RPMI7951 (cell line): ENCODE data around the gene CLDN3. TPM values are rescaled to one million over a fixed set of nuclear protein-coding genes. Genes with fewer than 3 reads are reported as not detected.
A peak's percentile ranks its signal among the peaks of the same experiment; 100 is the strongest.
"Not testable (repeated sequence)": the region's sequence is repeated elsewhere in the genome, so short reads cannot be mapped to it uniquely, and the experiment has no call there.

Experiments
- DNase-seq: peaks from one replicate; pipeline ENCODE4 v3.0.0-alpha.2; 2012; ENCODE audit warnings: low read depth
- total RNA-seq: library from RNA; depleted of rRNA; stranded (reverse); fragments of >200 nt; shearing (Covaris generic); gene quantifications from 2 replicates; pipeline ENCODE4 v1.2.3, GENCODE V29; 2014; rRNA removed

The CLDN3 gene
- total RNA-seq, 1 experiment from 2014 or later, result not detected

GRCh38 chr7:73736885-73737284, 33.2 kb downstream of the CLDN3 start:
- DNase-seq, result no peak

- no peak for DNase-seq
These were observed 34.6 kb downstream of the CLDN3 start for GRCh38 chr7:73735528-73735905.

GRCh38 chr7:73734619-73735527, 35.2 kb downstream of the CLDN3 start:
- peak; percentile 93 for DNase-seq

GRCh38 chr7:73732397-73732796, 37.7 kb downstream of the CLDN3 start:
- DNase-seq, result no peak

- no peak for DNase-seq
These were observed 39.6 kb downstream of the CLDN3 start for GRCh38 chr7:73730485-73730884.

- no peak for DNase-seq
These were observed 41.5 kb downstream of the CLDN3 start for GRCh38 chr7:73728551-73728950.

GRCh38 chr7:73727952-73728351, 42.1 kb downstream of the CLDN3 start:
- no peak for DNase-seq

GRCh38 chr7:73726083-73726466, 44.0 kb downstream of the CLDN3 start:
- no peak for DNase-seq

GRCh38 chr7:73723813-73724212, 46.3 kb downstream of the CLDN3 start:
- DNase-seq, result no peak

GRCh38 chr7:73722785-73723184, 47.3 kb downstream of the CLDN3 start:
- DNase-seq, result no peak

- DNase-seq, result not testable (repeated sequence)
These were observed 47.9 kb downstream of the CLDN3 start for GRCh38 chr7:73722182-73722581.

GRCh38 chr7:73721377-73721817, 48.7 kb downstream of the CLDN3 start:
- peak; percentile 82 for DNase-seq

GRCh38 chr7:73720443-73720842, 49.6 kb downstream of the CLDN3 start:
- not testable (repeated sequence) for DNase-seq

- DNase-seq, result no peak
These were observed 50.3 kb downstream of the CLDN3 start for GRCh38 chr7:73719806-73720169.

Other genes starting within 250 kb of the CLDN3 start
- 54.2 and 60.4 TPM in 2 replicates for gene BAZ1B, start 248.0 kb downstream of the CLDN3 start, total RNA-seq
- 32.8 and 33.1 TPM in 2 replicates for gene BCL7B, start 212.6 kb downstream of the CLDN3 start, total RNA-seq
- 78.9 and 88.3 TPM in 2 replicates for gene TBL2, start 191.7 kb downstream of the CLDN3 start, total RNA-seq
- not detected in 2 replicates for gene MLXIPL, start 145.7 kb downstream of the CLDN3 start, total RNA-seq
- gene VPS37D, start 102.4 kb downstream of the CLDN3 start, total RNA-seq, result 2.0 and 2.1 TPM in 2 replicates
- 2.3 and 2.5 TPM in 2 replicates for gene DNAJC30, start 86.8 kb downstream of the CLDN3 start, total RNA-seq
- gene BUD23, start 86.7 kb downstream of the CLDN3 start, total RNA-seq, result 54.5 and 55.3 TPM in 2 replicates
- 36.4 and 45.6 TPM in 2 replicates for gene STX1A, start 50.6 kb downstream of the CLDN3 start, total RNA-seq
- 19.8 and 20.7 TPM in 2 replicates for gene ABHD11, start 31.5 kb downstream of the CLDN3 start, total RNA-seq
- 0.49 and 1.2 TPM in 2 replicates for gene CLDN4, start 60.7 kb upstream of the CLDN3 start, total RNA-seq
- gene METTL27, start 72.2 kb upstream of the CLDN3 start, total RNA-seq, result 0.12 and 0.29 TPM in 2 replicates
- not detected in 2 replicates for gene TMEM270, start 90.9 kb upstream of the CLDN3 start, total RNA-seq